ENCODE results near the gene RESP18. TPM values are rescaled to one million over a fixed set of nuclear protein-coding genes. Genes with fewer than 3 reads are reported as not detected.

Gene RESP18
- total RNA-seq, 1 experiment from 2014 or later = not detected

DNA sequence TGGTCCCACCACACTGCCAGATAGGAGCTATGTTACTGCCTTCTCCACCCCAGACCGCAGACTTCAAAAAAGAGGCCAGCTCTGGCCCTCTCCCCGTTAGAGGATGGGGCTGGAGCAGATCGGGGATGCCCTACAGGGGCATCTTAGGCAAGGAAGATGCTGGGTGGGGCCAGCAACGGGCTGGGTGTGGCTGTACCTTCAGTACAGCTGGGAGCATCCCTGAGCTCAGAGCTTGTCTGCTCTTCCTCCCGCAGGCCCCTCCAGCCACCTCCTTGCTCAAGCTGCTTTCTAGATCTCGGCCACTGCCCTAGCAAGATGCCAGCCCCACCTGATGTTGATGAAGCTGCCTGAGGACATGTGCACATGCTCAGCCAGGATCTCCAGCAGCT lies 33.2 kb downstream of the RESP18 start:
- no peaks in the 10 kb centered on the region for H4K20me1 ChIP-seq (ENCODE audit: insufficient read depth)
- ChIA-PET POLR2A (ENCODE audit: unreplicated experiment) (no interaction called here), CTCF (no interaction called here)
- no peak overlapping the region for H2AFZ ChIP-seq
- TF ChIP-seq EZH2 (IDR thresholded peaks at IDR 0.05; ENCODE audit: low read depth) = no peak
- TF ChIP-seq, protein P1, sequence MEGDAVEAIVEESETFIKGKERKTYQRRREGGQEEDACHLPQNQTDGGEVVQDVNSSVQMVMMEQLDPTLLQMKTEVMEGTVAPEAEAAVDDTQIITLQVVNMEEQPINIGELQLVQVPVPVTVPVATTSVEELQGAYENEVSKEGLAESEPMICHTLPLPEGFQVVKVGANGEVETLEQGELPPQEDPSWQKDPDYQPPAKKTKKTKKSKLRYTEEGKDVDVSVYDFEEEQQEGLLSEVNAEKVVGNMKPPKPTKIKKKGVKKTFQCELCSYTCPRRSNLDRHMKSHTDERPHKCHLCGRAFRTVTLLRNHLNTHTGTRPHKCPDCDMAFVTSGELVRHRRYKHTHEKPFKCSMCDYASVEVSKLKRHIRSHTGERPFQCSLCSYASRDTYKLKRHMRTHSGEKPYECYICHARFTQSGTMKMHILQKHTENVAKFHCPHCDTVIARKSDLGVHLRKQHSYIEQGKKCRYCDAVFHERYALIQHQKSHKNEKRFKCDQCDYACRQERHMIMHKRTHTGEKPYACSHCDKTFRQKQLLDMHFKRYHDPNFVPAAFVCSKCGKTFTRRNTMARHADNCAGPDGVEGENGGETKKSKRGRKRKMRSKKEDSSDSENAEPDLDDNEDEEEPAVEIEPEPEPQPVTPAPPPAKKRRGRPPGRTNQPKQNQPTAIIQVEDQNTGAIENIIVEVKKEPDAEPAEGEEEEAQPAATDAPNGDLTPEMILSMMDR (conservative IDR thresholded peaks at IDR 0.05) = no peak
- H3K4me1 ChIP-seq (replicated peaks; ENCODE audit: insufficient read depth) = no peaks in the 10 kb centered on the region; the same call in 1 of the 2 replicates
- DNase-seq = no peak
- no TSS peak for BruUV-seq (replicated peaks)
- intact Hi-C loops (cut with micrococcal nuclease; ENCODE audit: unreplicated experiment) = loop anchor here (5.0 kb wide), 2 partner anchors 88 to 233 kb away; partner anchors contain the start of gene DNPEP
- no peak overlapping the region for H3K27ac ChIP-seq
- no peaks in the 10 kb centered on the region for H3K9me3 ChIP-seq (ENCODE audit: insufficient read depth, low read depth)
- no peak overlapping the region for H3K4me3 ChIP-seq
- no peaks in the 10 kb centered on the region for H3K79me2 ChIP-seq (ENCODE audit: low read depth)
- no peaks in the 10 kb centered on the region for H3F3A ChIP-seq (ENCODE audit: insufficient read depth, low read depth)
- no peak overlapping the region for H3K4me2 ChIP-seq
- H3K36me3 ChIP-seq (ENCODE audit: low read depth) = no peaks in the 10 kb centered on the region
- peaks cover 54% of the 10 kb centered on the region for H3K27me3 ChIP-seq (ENCODE audit: insufficient read depth, low read depth)
- no peaks in the 10 kb centered on the region for H3K9me2 ChIP-seq (ENCODE audit: insufficient read depth)

DNA sequence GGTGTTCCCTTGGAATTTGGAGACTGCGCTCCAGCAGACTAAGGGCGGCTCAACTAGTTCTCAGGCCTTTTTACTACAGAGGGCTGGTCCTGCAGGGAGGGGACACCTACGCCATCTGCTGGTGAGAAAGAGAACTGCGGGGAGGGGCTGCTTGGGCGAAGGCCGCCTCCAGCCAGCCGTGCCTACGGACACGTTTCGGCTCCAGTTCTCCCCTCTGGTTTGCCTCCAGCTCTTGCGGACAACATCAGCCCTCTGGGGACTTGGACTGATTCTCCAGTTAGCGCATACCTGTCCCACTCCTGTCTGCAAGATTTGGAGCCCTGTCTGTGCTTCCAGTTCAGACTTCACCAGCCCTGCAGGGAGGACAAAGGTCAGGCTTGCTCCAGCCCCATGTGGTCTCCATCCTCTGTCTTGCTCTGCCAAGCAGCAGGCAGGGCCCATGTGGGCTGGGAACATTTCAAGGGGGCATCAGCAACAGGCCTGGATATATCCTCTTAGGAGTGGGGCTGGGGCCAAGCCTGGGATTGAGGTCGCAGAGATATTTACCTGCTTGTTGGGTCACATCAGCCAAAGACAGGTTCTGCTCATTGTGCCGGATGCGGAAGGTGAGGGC lies 33.7 kb downstream of the RESP18 start:
- CTCF ChIA-PET = no interaction called here
- H3K4me1 ChIP-seq (replicated peaks; ENCODE audit: insufficient read depth) = no peaks in the 10 kb centered on the region; the same call in 1 of the 2 replicates
- BruUV-seq (replicated peaks) = no TSS peak
- TF ChIP-seq, protein P1 (conservative IDR thresholded peaks at IDR 0.05) = peak; percentile 93
- TF ChIP-seq EZH2 (IDR thresholded peaks at IDR 0.05; ENCODE audit: low read depth) = no peak
- no peak overlapping the region for H3K4me3 ChIP-seq
- H4K20me1 ChIP-seq (ENCODE audit: insufficient read depth) = no peaks in the 10 kb centered on the region
- H3K4me2 ChIP-seq = peak overlapping the region; percentile 54
- H3K27ac ChIP-seq = no peak overlapping the region
- no peaks in the 10 kb centered on the region for H3K9me2 ChIP-seq (ENCODE audit: insufficient read depth)
- H3K27me3 ChIP-seq (ENCODE audit: insufficient read depth, low read depth) = peaks cover 49% of the 10 kb centered on the region
- H3K36me3 ChIP-seq (ENCODE audit: low read depth) = no peaks in the 10 kb centered on the region
- intact Hi-C loops (cut with micrococcal nuclease; ENCODE audit: unreplicated experiment) = loop anchor here (1.0 to 5.0 kb wide), 4 partner anchors 88 to 233 kb away; partner anchors contain the start of genes DNPEP and NHEJ1
- H3K79me2 ChIP-seq (ENCODE audit: low read depth) = no peaks in the 10 kb centered on the region
- H2AFZ ChIP-seq = no peak overlapping the region
- POLR2A ChIA-PET (ENCODE audit: unreplicated experiment) = no interaction called here
- H3K9me3 ChIP-seq (ENCODE audit: insufficient read depth, low read depth) = no peaks in the 10 kb centered on the region
- no peaks in the 10 kb centered on the region for H3F3A ChIP-seq (ENCODE audit: insufficient read depth, low read depth)
- peak; percentile 48 to 89 for DNase-seq

DNA sequence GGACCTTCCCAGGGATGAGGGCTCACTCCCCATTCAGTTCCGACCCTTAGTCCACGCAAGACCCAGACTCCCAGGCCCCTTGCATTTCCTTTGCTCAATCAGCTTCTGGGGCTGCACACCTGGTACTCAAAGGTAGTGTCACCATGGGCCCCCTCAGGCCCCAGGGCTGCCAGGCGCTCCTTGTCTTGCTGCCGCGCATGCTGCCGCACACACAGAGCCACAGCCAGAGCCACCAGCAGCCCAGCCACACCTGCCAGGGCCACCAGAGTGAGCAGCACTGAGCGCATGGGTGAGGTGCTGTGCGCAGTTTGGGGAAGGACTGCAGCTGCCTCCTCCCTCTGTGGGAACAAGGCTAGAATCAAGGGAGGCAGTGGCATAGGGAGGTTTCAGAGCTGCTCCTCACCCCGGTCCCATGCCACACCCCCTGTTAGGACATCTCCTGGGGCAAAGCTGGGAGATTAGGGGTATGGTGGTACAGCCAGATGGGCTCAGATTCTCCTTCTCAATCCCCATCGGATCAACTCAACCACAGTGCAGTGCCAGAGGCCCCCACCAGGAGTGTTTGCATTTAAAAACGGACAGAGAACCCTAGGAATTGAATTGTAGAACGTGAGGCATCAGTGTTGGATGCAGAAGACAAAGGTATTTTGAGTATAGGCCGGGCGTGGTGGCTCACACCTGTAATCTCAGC lies 34.6 kb downstream of the RESP18 start:
- Histone ChIP-seq H2AFZ (no peak overlapping the region), H3F3A (ENCODE audit: insufficient read depth, low read depth) (no peaks in the 10 kb centered on the region), H3K9me3 (ENCODE audit: insufficient read depth, low read depth) (no peaks in the 10 kb centered on the region), H3K9me2 (ENCODE audit: insufficient read depth) (no peaks in the 10 kb centered on the region), H3K4me2 (no peak overlapping the region), H4K20me1 (ENCODE audit: insufficient read depth) (no peaks in the 10 kb centered on the region), H3K36me3 (ENCODE audit: low read depth) (no peaks in the 10 kb centered on the region), H3K4me1 (replicated peaks; ENCODE audit: insufficient read depth) (no peaks in the 10 kb centered on the region; the same call in 1 of the 2 replicates), H3K27ac (no peak overlapping the region), H3K79me2 (ENCODE audit: low read depth) (no peaks in the 10 kb centered on the region), H3K27me3 (ENCODE audit: insufficient read depth, low read depth) (peaks cover 40% of the 10 kb centered on the region), H3K4me3 (no peak overlapping the region)
- intact Hi-C loops (cut with micrococcal nuclease; ENCODE audit: unreplicated experiment) = loop anchor here (1.0 to 5.0 kb wide), 4 partner anchors 89 to 234 kb away; partner anchors contain the start of genes DNPEP and NHEJ1
- POLR2A ChIA-PET (ENCODE audit: unreplicated experiment) = no interaction called here
- TF ChIP-seq EZH2 (IDR thresholded peaks at IDR 0.05; ENCODE audit: low read depth) = no peak
- CTCF ChIA-PET = no interaction called here
- BruUV-seq (replicated peaks) = no TSS peak
- no peak for DNase-seq

Data from PC-9 (cell line).